Activated CD8-positive, alpha-beta T cell treated with anti-CD3 and anti-CD28 coated beads, Interleukin-2, amount 10 ng/mL, durations not matched to agents 7 days and 5 days (primary cell): ENCODE results near the gene ZNF493. TPM values are rescaled to one million over a fixed set of nuclear protein-coding genes. Genes with fewer than 3 reads are reported as not detected.

Source experiments
- ATAC-seq: fragments of 150-1000 bp; cut with Tn5 transposase; one replicate; pipeline ENCODE4 v1.10.0; 2021; ENCODE audit warnings: moderate library complexity
- CTCF ChIA-PET: fragments of 350-600 bp; sonication (Branson Sonifier 250); formaldehyde crosslinking; loops from one replicate; lab custom pipeline; 2021; ENCODE audit warnings: antibody characterized with exemption; lab: Charles Lee
- POLR2A ChIA-PET: fragments of 350-600 bp; sonication (Branson Sonifier 250); formaldehyde crosslinking; loops from one replicate; lab custom pipeline; 2021; ENCODE audit warnings: antibody characterized with exemption; lab: Charles Lee
- DNase-seq: peaks from one replicate; pipeline ENCODE4 v3.0.0-alpha.2; 2020
- H3K27ac Mint-ChIP-seq: one replicate; pipeline ENCODE4 v1.8.0; 2021; ENCODE audit warnings: mild to moderate bottlenecking, mixed read lengths
- H3K27me3 Mint-ChIP-seq: one replicate; pipeline ENCODE4 v1.8.0; 2021; ENCODE audit warnings: low read depth, mixed read lengths
- H3K36me3 Mint-ChIP-seq: one replicate; pipeline ENCODE4 v1.8.0; 2021; ENCODE audit warnings: low read depth, mixed read lengths
- H3K4me1 Mint-ChIP-seq: one replicate; pipeline ENCODE4 v1.8.0; 2021; ENCODE audit warnings: low read depth, mixed read lengths
- H3K4me3 Mint-ChIP-seq: one replicate; pipeline ENCODE4 v1.8.0; 2021; ENCODE audit warnings: mild to moderate bottlenecking, mixed read lengths
- H3K9me3 Mint-ChIP-seq: one replicate; pipeline ENCODE4 v1.8.0; 2022; ENCODE audit warnings: mixed read lengths; ENCODE audit not compliant: insufficient read depth
- total RNA-seq, 2 experiments: library from RNA; stranded (reverse); gene quantifications; one replicate each; pipeline ENCODE4 v1.2.3, GENCODE V29; 2021

Gene ZNF493
- total RNA-seq, 2 experiments from 2014 or later: 20.3 to 21.6 TPM

GRCh38 chr19:21423057-21424041 is 26.4 kb downstream of the ZNF493 start:
- CTCF ChIA-PET: no interaction called here
- POLR2A ChIA-PET: no interaction called here
- Mint-ChIP-seq H3K4me1 (no peaks in the 10 kb centered on the region), H3K27me3 (no peaks in the 10 kb centered on the region), H3K9me3 (peaks cover 76% of the 10 kb centered on the region), H3K36me3 (peaks cover 40% of the 10 kb centered on the region), H3K4me3 (no peak overlapping the region), H3K27ac (no peak overlapping the region)
- DNase-seq (no peak), ATAC-seq (no peak)

- CTCF ChIA-PET: no interaction called here
- no peaks in the 10 kb centered on the region for H3K27me3 Mint-ChIP-seq
- peaks cover 62% of the 10 kb centered on the region for H3K9me3 Mint-ChIP-seq
- H3K27ac Mint-ChIP-seq: no peak overlapping the region
- ATAC-seq: no peak
- POLR2A ChIA-PET: no interaction called here
- H3K4me3 Mint-ChIP-seq: no peak overlapping the region
- peaks cover 1% of the 10 kb centered on the region for H3K36me3 Mint-ChIP-seq
- no peaks in the 10 kb centered on the region for H3K4me1 Mint-ChIP-seq
- no peak for DNase-seq
Measured at GRCh38 chr19:21430675-21431074, 33.7 kb downstream of the ZNF493 start.

- Mint-ChIP-seq H3K27ac (no peak overlapping the region), H3K9me3 (peaks cover 57% of the 10 kb centered on the region), H3K27me3 (no peaks in the 10 kb centered on the region), H3K4me1 (no peaks in the 10 kb centered on the region), H3K36me3 (no peaks in the 10 kb centered on the region), H3K4me3 (no peak overlapping the region)
- ChIA-PET CTCF (no interaction called here), POLR2A (no interaction called here)
- DNase-seq (no peak), ATAC-seq (no peak)
Measured at GRCh38 chr19:21432590-21432989, 35.7 kb downstream of the ZNF493 start.

- POLR2A ChIA-PET: no interaction called here
- Mint-ChIP-seq H3K9me3 (peaks cover 65% of the 10 kb centered on the region), H3K27me3 (no peaks in the 10 kb centered on the region), H3K4me3 (no peak overlapping the region), H3K4me1 (no peaks in the 10 kb centered on the region), H3K36me3 (no peaks in the 10 kb centered on the region), H3K27ac (no peak overlapping the region)
- no peak for ATAC-seq
- CTCF ChIA-PET: no interaction called here
- DNase-seq: no peak
Measured at GRCh38 chr19:21434516-21434915, 37.6 kb downstream of the ZNF493 start.

- H3K36me3 Mint-ChIP-seq: no peaks in the 10 kb centered on the region
- H3K4me1 Mint-ChIP-seq: no peaks in the 10 kb centered on the region
- peaks cover 65% of the 10 kb centered on the region for H3K9me3 Mint-ChIP-seq
- DNase-seq (no peak), ATAC-seq (no peak)
- CTCF ChIA-PET: no interaction called here
- no peak overlapping the region for H3K4me3 Mint-ChIP-seq
- POLR2A ChIA-PET: interaction anchor here (0.6 kb wide), 1 partner anchor 25 kb away, joined by 3 read pairs; no protein-coding TSS in a partner anchor
- no peaks in the 10 kb centered on the region for H3K27me3 Mint-ChIP-seq
- no peak overlapping the region for H3K27ac Mint-ChIP-seq
Measured at GRCh38 chr19:21434967-21435544, 38.1 kb downstream of the ZNF493 start.

- CTCF ChIA-PET: no interaction called here
- no peaks in the 10 kb centered on the region for H3K4me1 Mint-ChIP-seq
- no peaks in the 10 kb centered on the region for H3K27me3 Mint-ChIP-seq
- no peak for DNase-seq
- peaks cover 46% of the 10 kb centered on the region for H3K9me3 Mint-ChIP-seq
- ATAC-seq: no peak
- H3K36me3 Mint-ChIP-seq: peaks cover 5% of the 10 kb centered on the region
- no peak overlapping the region for H3K27ac Mint-ChIP-seq
- POLR2A ChIA-PET: no interaction called here
- no peak overlapping the region for H3K4me3 Mint-ChIP-seq
Measured at GRCh38 chr19:21439201-21439751, 42.3 kb downstream of the ZNF493 start.

GRCh38 chr19:21440321-21440720 is 43.4 kb downstream of the ZNF493 start:
- POLR2A ChIA-PET: no interaction called here
- ATAC-seq: no peak
- CTCF ChIA-PET: no interaction called here
- Mint-ChIP-seq H3K27me3 (no peaks in the 10 kb centered on the region), H3K9me3 (peaks cover 45% of the 10 kb centered on the region), H3K4me1 (no peaks in the 10 kb centered on the region), H3K4me3 (no peak overlapping the region), H3K36me3 (peaks cover 8% of the 10 kb centered on the region), H3K27ac (no peak overlapping the region)
- DNase-seq: no peak

- H3K27ac Mint-ChIP-seq: no peak overlapping the region
- H3K9me3 Mint-ChIP-seq: peaks cover 14% of the 10 kb centered on the region
- no peaks in the 10 kb centered on the region for H3K4me1 Mint-ChIP-seq
- DNase-seq: no peak
- ChIA-PET POLR2A (no interaction called here), CTCF (no interaction called here)
- H3K27me3 Mint-ChIP-seq: no peaks in the 10 kb centered on the region
- peaks cover 46% of the 10 kb centered on the region for H3K36me3 Mint-ChIP-seq
- H3K4me3 Mint-ChIP-seq: no peak overlapping the region
- ATAC-seq: no peak
Measured at GRCh38 chr19:21451187-21451586, 54.3 kb downstream of the ZNF493 start.

GRCh38 chr19:21454901-21455300 is 58.0 kb downstream of the ZNF493 start:
- CTCF ChIA-PET: no interaction called here
- Mint-ChIP-seq H3K9me3 (peaks cover 21% of the 10 kb centered on the region), H3K27me3 (no peaks in the 10 kb centered on the region), H3K36me3 (peaks cover 38% of the 10 kb centered on the region), H3K4me1 (no peaks in the 10 kb centered on the region), H3K4me3 (no peak overlapping the region), H3K27ac (no peak overlapping the region)
- ATAC-seq (no peak), DNase-seq (no peak)
- POLR2A ChIA-PET: no interaction called here

GRCh38 chr19:21460686-21461085 is 63.8 kb downstream of the ZNF493 start:
- no peaks in the 10 kb centered on the region for H3K27me3 Mint-ChIP-seq
- peaks cover 9% of the 10 kb centered on the region for H3K4me1 Mint-ChIP-seq
- H3K36me3 Mint-ChIP-seq: peaks cover 37% of the 10 kb centered on the region
- ATAC-seq (no peak), DNase-seq (no peak)
- H3K4me3 Mint-ChIP-seq: no peak overlapping the region
- ChIA-PET CTCF (no interaction called here), POLR2A (no interaction called here)
- H3K9me3 Mint-ChIP-seq: peaks cover 35% of the 10 kb centered on the region
- H3K27ac Mint-ChIP-seq: no peak overlapping the region

GRCh38 chr19:21462540-21462939 is 65.6 kb downstream of the ZNF493 start:
- Mint-ChIP-seq H3K4me3 (peak overlapping the region; percentile 34), H3K9me3 (peaks cover 23% of the 10 kb centered on the region), H3K27me3 (no peaks in the 10 kb centered on the region), H3K4me1 (peaks cover 9% of the 10 kb centered on the region), H3K36me3 (peaks cover 28% of the 10 kb centered on the region), H3K27ac (no peak overlapping the region)
- no peak for ATAC-seq
- no peak for DNase-seq
- POLR2A ChIA-PET: interaction anchor here (0.6 to 2.1 kb wide), 5 partner anchors 11 to 134 kb away, joined by 3 to 15 read pairs (median 7); partner anchors contain the start of genes ZNF429 and ZNF708
- CTCF ChIA-PET: no interaction called here
